ENCODE data around the gene GJC1. TPM values are rescaled to one million over a fixed set of nuclear protein-coding genes. Genes with fewer than 3 reads are reported as not detected.

Gene GJC1
- total and polyA plus RNA-seq, 2 of the 8 experiments (the other 6 are each of a cell fraction or from before 2014, with no cell fraction given), result 29.1 to 154 TPM

GRCh38 chr17:44878627-44879221 is 48.6 kb upstream of the GJC1 start:
- Histone ChIP-seq H4K91ac (replicated peaks; ENCODE audit: insufficient read length, low read length) (no peak overlapping the region), H2AK5ac (ENCODE audit: low read depth, low read length) (no peak overlapping the region), H2BK20ac (ENCODE audit: low read length) (no peak overlapping the region), H3K4me3 (ENCODE audit: extremely low read depth in 1 of 4, insufficient read depth in 2 of 4, low read depth in 3 of 4, low read length in 4 of 4) (no peak overlapping the region), H3K79me2 (ENCODE audit: control insufficient read depth in 1 of 2, insufficient read depth in 2 of 2, low read length in 2 of 2) (no peaks in the 10 kb centered on the region), H2BK15ac (ENCODE audit: low read length) (no peak overlapping the region), H4K20me1 (replicated peaks in 1 of 2; ENCODE audit: control insufficient read depth in 1 of 2, insufficient read depth in 2 of 2, low read length in 2 of 2) (no peaks in the 10 kb centered on the region), H3K27me3 (replicated peaks in 1 of 4; ENCODE audit: control insufficient read depth in 3 of 4, extremely low read depth in 1 of 4, insufficient read depth in 3 of 4, low read length in 3 of 4) (no peaks in the 10 kb centered on the region), H3K56ac (replicated peaks; ENCODE audit: insufficient read length, low read depth, low read length) (no peak overlapping the region), H3K18ac (ENCODE audit: extremely low read depth, low read length) (no peak overlapping the region), H3K4me1 (replicated peaks in 1 of 4; ENCODE audit: control insufficient read depth in 3 of 4, insufficient read depth in 4 of 4, low read length in 3 of 4) (no peaks in the 10 kb centered on the region), H3K4me2 (ENCODE audit: insufficient read depth in 1 of 2, low read depth in 2 of 2, low read length in 2 of 2) (no peak overlapping the region), H3K4ac (replicated peaks; ENCODE audit: insufficient read length, low read depth, low read length) (no peak overlapping the region), H4K8ac (ENCODE audit: extremely low read depth, insufficient read depth, low read length) (no peak overlapping the region), H3K79me1 (ENCODE audit: low read depth, low read length) (no peaks in the 10 kb centered on the region), H2AFZ (ENCODE audit: low read length) (no peak overlapping the region), H2BK12ac (ENCODE audit: low read depth, low read length) (no peak overlapping the region), H3K9ac (replicated peaks in 1 of 4; ENCODE audit: extremely low read depth in 1 of 4, low read depth in 3 of 4, low read length in 3 of 4) (no peak overlapping the region), H4K5ac (ENCODE audit: insufficient read length, low read depth, low read length) (no peak overlapping the region), H2BK5ac (ENCODE audit: low read depth, low read length) (no peak overlapping the region), H2BK120ac (replicated peaks; ENCODE audit: low read depth, low read length) (no peak overlapping the region), H3K23me2 (ENCODE audit: low read depth, low read length) (no peaks in the 10 kb centered on the region), H3K23ac (ENCODE audit: insufficient read length) (no peak overlapping the region), H3K36me3 (ENCODE audit: control insufficient read depth in 2 of 4, insufficient read depth in 4 of 4, low read length in 3 of 4) (peaks cover 30 to 73% (median 58%) of the 10 kb centered on the region in 4 experiments), H3K14ac (ENCODE audit: insufficient read length) (no peak overlapping the region), H3K27ac (ENCODE audit: low read depth, low read length) (no peak overlapping the region), H3K9me3 (ENCODE audit: insufficient read depth in 2 of 2, low read depth in 1 of 2, low read length in 1 of 2) (no peaks in the 10 kb centered on the region)
- ChIA-PET POLR2A (ENCODE audit: partially characterized antibody) (interaction anchor here (0.9 to 3.1 kb wide), 8 partner anchors 9 to 130 kb away, joined by 3 to 12 read pairs (median 3); partner anchors contain the start of gene EFTUD2), CTCF (ENCODE audit: partially characterized antibody) (interaction anchor here (0.6 to 11.2 kb wide), 34 partner anchors 9 to 503 kb away, joined by 3 to 154 read pairs (median 4); no protein-coding TSS in a partner anchor)
- WGBS, 2 experiments (ENCODE audit: extremely low coverage in 1 of 2, insufficient coverage in 1 of 2, insufficient read length in 1 of 2, insufficient replicate concordance in 2 of 2, low coverage in 1 of 2, low lambda C conversion rate in 2 of 2, missing lambda C conversion rate in 1 of 2), result 80% methylated on average over 6 of the region's 6 CpGs; no CpG with 5 or more reads in 1 of the 2 experiments
- DNase-seq (ENCODE audit: low read depth in 1 of 2, low spot score in 2 of 2), result no peak
- no peak for TF ChIP-seq TAF7 (optimal IDR thresholded peaks at IDR 0.05; ENCODE audit: borderline replicate concordance, low read depth, low read length)
- TF ChIP-seq SP1 (IDR thresholded peaks at IDR 0.05; ENCODE audit: low read depth, low read length), result no peak
- TF ChIP-seq GABPA (IDR thresholded peaks at IDR 0.05; ENCODE audit: borderline replicate concordance, insufficient read depth, low read length), result no peak
- no peak for TF ChIP-seq ZNF274 (IDR thresholded peaks at IDR 0.05; ENCODE audit: borderline replicate concordance, extremely low read depth, low read length)
- no peak for TF ChIP-seq FOSL1 (IDR thresholded peaks at IDR 0.05; ENCODE audit: insufficient read depth, low read depth, low read length)
- TF ChIP-seq ATF3 (IDR thresholded peaks at IDR 0.05; ENCODE audit: insufficient read depth, low read depth, low read length), result no peak
- TF ChIP-seq RAD21 (IDR thresholded peaks at IDR 0.05 in 1 of 2, conservative IDR thresholded peaks at IDR 0.05 in 1 of 2; ENCODE audit: low read depth in 2 of 2, low read length in 2 of 2), result peak; percentile 41 to 44
- TF ChIP-seq RXRA (IDR thresholded peaks at IDR 0.05; ENCODE audit: insufficient read depth, low read depth, low read length), result no peak
- TF ChIP-seq CTCF (IDR thresholded peaks at IDR 0.05; ENCODE audit: control extremely low read depth in 1 of 3, insufficient read depth in 1 of 3, low read depth in 1 of 3, low read length in 3 of 3), result peak in 2 of 3 experiments; percentile 39 to 61; a peak in 2 of 4 replicates
- peak; percentile 71 for FAIRE-seq

Data from H1 (cell line).